DND-41 (cell line): ENCODE results near the gene RGMB.
"Not testable (repeated sequence)": the region's sequence is repeated elsewhere in the genome, so short reads cannot be mapped to it uniquely, and the experiment has no call there.

Experiments
- CTCF ChIP-seq: IDR thresholded peaks from 2 replicates; pipeline ENCODE4 v1.5.1; 2012; ENCODE audit warnings: borderline replicate concordance, low read length, moderate library complexity, mild to moderate bottlenecking; ENCODE audit not compliant: poor library complexity, severe bottlenecking; ENCODE audit errors: extremely low read depth
- EZH2 ChIP-seq: IDR thresholded peaks from 3 replicates; pipeline ENCODE4 v1.6.1; 2012; ENCODE audit warnings: borderline replicate concordance, low read depth, mild to moderate bottlenecking, moderate library complexity, low read length, inconsistent platforms; ENCODE audit not compliant: severe bottlenecking

GRCh38 chr5:98738481-98739149, 34.8 kb upstream of the RGMB start:
- TF ChIP-seq CTCF, EZH2: not testable (repeated sequence)
